GM03348 (cell line): ENCODE measurements around the gene ZNF710.
A peak's percentile ranks its signal among the peaks of the same experiment; 100 is the strongest.
"Not testable (repeated sequence)": the region's sequence is repeated elsewhere in the genome, so short reads cannot be mapped to it uniquely, and the experiment has no call there.

ENCODE experiments used
- DNase-seq: peaks from one replicate; pipeline ENCODE4 v3.0.0; 2012; ENCODE audit warnings: low spot score

The ZNF710 gene

GRCh38 chr15:90106522-90107117 is 105.5 kb downstream of the ZNF710 start:
- DNase-seq = peak; percentile 84

- not testable (repeated sequence) for DNase-seq
Observed at GRCh38 chr15:90108038-90108437, 106.9 kb downstream of the ZNF710 start.

- not testable (repeated sequence) for DNase-seq
Observed at GRCh38 chr15:90109163-90109751, 108.1 kb downstream of the ZNF710 start.

GRCh38 chr15:90113166-90113565 is 112.0 kb downstream of the ZNF710 start:
- DNase-seq = no peak

GRCh38 chr15:90114451-90114901 is 113.4 kb downstream of the ZNF710 start:
- no peak for DNase-seq

- DNase-seq = no peak
Observed at GRCh38 chr15:90115783-90116182, 114.7 kb downstream of the ZNF710 start.

- DNase-seq = no peak
Observed at GRCh38 chr15:90119367-90119766, 118.2 kb downstream of the ZNF710 start.

GRCh38 chr15:90121086-90121485 is 120.0 kb downstream of the ZNF710 start:
- no peak for DNase-seq

GRCh38 chr15:90124507-90124906 is 123.4 kb downstream of the ZNF710 start:
- DNase-seq = no peak

GRCh38 chr15:90126022-90126421 is 124.9 kb downstream of the ZNF710 start:
- DNase-seq = no peak

- DNase-seq = no peak
Observed at GRCh38 chr15:90126596-90127435, 125.7 kb downstream of the ZNF710 start.

- DNase-seq = no peak
Observed at GRCh38 chr15:90130291-90130690, 129.2 kb downstream of the ZNF710 start.
